Cerebellar nuclear complex (tissue), 1 donor: Measurements from ENCODE around the gene ACSF3.

Experiments
- DNase-seq, 2 experiments: peaks; one replicate each; lab custom pipeline; 2025; lab: John Stamatoyannopoulos, UW

Gene ACSF3

DNA sequence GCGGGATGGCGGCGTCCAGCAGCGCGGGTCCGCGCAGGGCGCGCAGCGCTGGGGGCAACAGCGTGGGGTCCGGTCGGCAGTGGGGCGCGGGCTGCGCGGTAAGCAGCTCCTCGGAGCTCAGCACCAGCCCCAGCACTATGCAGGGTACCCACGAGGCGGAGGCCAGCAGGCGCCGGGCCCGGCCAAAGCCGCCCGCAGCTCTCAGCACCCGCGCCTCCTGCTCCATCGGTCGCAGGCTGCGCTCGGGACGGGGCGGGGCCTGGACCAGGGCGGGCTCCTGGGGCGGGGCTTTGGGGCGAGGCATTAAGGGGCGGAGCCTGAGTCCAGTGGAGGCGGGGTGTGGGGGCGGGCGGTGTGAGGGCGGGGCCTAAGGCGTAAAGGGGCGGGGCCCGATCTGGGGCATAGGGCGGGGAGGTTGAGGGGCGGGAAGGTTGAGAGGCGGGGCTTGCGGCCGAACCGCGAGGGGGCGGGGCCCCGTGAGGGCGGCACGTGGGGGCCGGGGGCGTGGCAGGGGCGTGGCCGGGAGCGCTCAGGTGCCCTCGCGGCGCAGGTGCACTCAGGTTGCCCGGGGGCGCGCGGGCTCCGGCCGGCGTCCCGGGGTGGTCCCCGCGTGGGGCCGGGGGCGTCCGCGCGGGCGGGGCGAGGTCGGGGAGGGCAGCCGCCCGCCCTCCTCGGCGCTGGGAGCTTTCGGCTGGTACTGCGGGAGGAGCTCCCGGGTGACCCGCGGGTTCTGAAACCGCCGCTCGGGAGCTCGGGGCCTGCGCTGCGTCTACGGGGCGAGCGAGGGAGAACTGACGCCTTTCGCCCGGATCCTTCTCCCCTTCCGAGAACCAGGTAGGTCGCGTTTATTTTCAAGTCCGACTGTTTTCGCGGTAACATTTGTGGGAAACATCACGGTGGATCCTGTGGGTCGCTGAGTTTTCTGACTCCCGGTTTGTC, 108.1 kb downstream of the ACSF3 start:
- DNase-seq: peak in 1 of 2 experiments; percentile 46

DNA sequence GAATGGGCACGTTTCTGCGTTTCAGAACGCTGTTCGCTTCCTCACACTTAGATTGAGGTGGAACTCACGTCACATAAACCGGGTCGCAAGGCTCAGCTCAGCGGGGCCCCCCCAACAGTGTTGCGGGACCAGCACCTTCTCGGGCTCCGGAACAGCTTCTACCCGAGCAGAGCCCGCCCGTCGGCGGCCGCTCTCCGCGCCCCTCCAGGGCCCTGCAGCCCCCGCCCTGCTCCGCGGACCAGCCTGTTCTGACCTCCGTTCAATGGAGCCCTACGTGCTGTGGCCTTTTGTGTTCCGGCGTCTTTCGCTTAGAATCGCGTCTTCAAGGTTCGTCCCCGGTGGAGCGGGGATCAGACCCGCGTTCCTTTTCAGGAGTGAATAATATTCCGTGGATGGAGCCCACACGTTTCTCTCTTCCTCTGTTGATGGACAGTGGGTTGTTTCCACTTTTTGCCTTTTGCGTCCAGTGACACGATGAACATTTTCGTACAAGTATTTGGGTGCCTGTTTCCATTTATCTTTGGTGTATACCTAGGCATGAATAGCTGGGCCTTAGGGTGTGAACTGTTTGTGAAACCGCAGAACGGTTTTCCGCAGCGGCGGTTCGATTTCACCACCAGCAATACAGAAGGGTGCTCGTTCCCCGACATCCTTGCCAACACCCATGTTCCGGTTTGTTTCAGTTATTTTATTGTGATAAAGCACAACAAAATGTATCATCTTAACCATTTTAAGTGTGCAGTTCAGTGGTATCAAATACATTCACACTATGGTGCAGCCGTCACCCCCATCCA, 109.0 kb downstream of the ACSF3 start:
- no peak for DNase-seq
